Measurements from ENCODE around the gene ZBTB7C. TPM values are rescaled to one million over a fixed set of nuclear protein-coding genes. Genes with fewer than 3 reads are reported as not detected.

Gene ZBTB7C
- total and polyA plus RNA-seq, 2 donors (not counting 1 experiment from before 2014, with no cell fraction given), result not detected

GRCh38 chr18:48079885-48080284, 329.3 kb downstream of the ZBTB7C start:
- H4K20me1 ChIP-seq (ENCODE audit: control insufficient read depth, insufficient read depth, low read length, poor library complexity, severe bottlenecking), result no peaks in the 10 kb centered on the region
- H3K9ac ChIP-seq (ENCODE audit: low read length), result no peak overlapping the region
- H3K27me3 ChIP-seq (replicated peaks in 1 of 4; ENCODE audit: control extremely low read depth in 1 of 4, control insufficient read depth in 3 of 4, insufficient read depth in 4 of 4, low read length in 3 of 4), result no peaks in the 10 kb centered on the region
- intact Hi-C loops (cut with micrococcal nuclease), result no loop called here
- no peak overlapping the region for H3K4me3 ChIP-seq (ENCODE audit: control extremely low read depth in 1 of 5, extremely low read depth in 1 of 5, insufficient read depth in 1 of 5, low read depth in 2 of 5, low read length in 4 of 5)
- H3K27ac Mint-ChIP-seq, result no peak overlapping the region
- ChIA-PET POLR2A (no interaction called here), CTCF (no interaction called here)
- no peak overlapping the region for H3K4me2 ChIP-seq (replicated peaks; ENCODE audit: low read depth, low read length, poor library complexity, severe bottlenecking)
- 91% methylated on average over 4 of the region's 5 CpGs for WGBS (ENCODE audit: insufficient coverage)
- H3K4me3 Mint-ChIP-seq, result no peak overlapping the region
- ATAC-seq (ENCODE audit: low read depth), result no peak
- TF ChIP-seq EZH2 (IDR thresholded peaks at IDR 0.05; ENCODE audit: borderline replicate concordance, insufficient read depth, low read depth, low read length, poor library complexity, severe bottlenecking) (no peak), CTCF (IDR thresholded peaks at IDR 0.05) (no peak)
- H3K79me2 ChIP-seq (ENCODE audit: control insufficient read depth, insufficient read depth, low read length), result no peaks in the 10 kb centered on the region
- H3K36me3 ChIP-seq (replicated peaks in 1 of 2; ENCODE audit: control extremely low read depth in 1 of 2, control insufficient read depth in 1 of 2, extremely low read depth in 1 of 2, insufficient read depth in 2 of 2, low read length in 1 of 2), result no peaks in the 10 kb centered on the region
- no peak overlapping the region for H2AFZ ChIP-seq (ENCODE audit: insufficient read depth, low read depth, low read length, poor library complexity, severe bottlenecking)
- no peak for DNase-seq
- no peak overlapping the region for H3K27ac ChIP-seq (ENCODE audit: low read length in 2 of 2)
- H3K27me3 Mint-ChIP-seq, result peaks cover 7% of the 10 kb centered on the region
- no peaks in the 10 kb centered on the region for H3K4me1 Mint-ChIP-seq
- no peaks in the 10 kb centered on the region for H3K4me1 ChIP-seq (ENCODE audit: control insufficient read depth in 2 of 2, insufficient read depth in 2 of 2, low read length in 2 of 2)
- H3K9me3 Mint-ChIP-seq (ENCODE audit: insufficient read depth), result no peaks in the 10 kb centered on the region
- H3K9me3 ChIP-seq (ENCODE audit: control extremely low read depth in 1 of 3, control insufficient read depth in 2 of 3, insufficient read depth in 1 of 3, low read length in 2 of 3), result peaks cover 0 to 4% (median 0%) of the 10 kb centered on the region in 3 donors

DNA sequence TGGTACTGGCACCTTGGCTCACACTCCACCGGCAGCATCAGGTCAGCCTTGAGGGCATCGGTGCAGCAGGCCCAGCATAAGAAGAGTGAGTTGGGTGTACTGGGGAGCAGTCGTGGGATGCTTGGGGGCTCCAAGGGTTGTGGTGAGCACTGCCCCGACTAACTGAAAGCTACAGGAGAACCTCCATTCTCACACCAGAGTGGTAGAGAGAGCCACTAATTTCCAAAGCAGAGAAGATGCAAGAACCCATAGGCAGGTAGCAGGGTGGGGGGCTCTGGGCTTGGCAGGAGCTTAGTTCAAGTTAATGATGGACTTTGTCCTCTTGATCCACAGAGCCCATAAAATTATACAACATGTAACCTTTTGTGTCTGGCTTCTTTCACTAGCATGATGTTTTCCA, 330.7 kb downstream of the ZBTB7C start:
- DNase-seq (no peak), ATAC-seq (ENCODE audit: low read depth) (no peak)
- ChIA-PET POLR2A (interaction anchor here (0.5 kb wide), 1 partner anchor 475 kb away, joined by 4 read pairs; no protein-coding TSS in a partner anchor), CTCF (no interaction called here)
- Histone ChIP-seq H3K79me2 (ENCODE audit: control insufficient read depth, insufficient read depth, low read length) (no peaks in the 10 kb centered on the region), H3K27me3 (replicated peaks in 1 of 4; ENCODE audit: control extremely low read depth in 1 of 4, control insufficient read depth in 3 of 4, insufficient read depth in 4 of 4, low read length in 3 of 4) (no peaks in the 10 kb centered on the region), H2AFZ (ENCODE audit: insufficient read depth, low read depth, low read length, poor library complexity, severe bottlenecking) (no peak overlapping the region), H3K27ac (ENCODE audit: low read length in 2 of 2) (no peak overlapping the region), H3K36me3 (replicated peaks in 1 of 2; ENCODE audit: control extremely low read depth in 1 of 2, control insufficient read depth in 1 of 2, extremely low read depth in 1 of 2, insufficient read depth in 2 of 2, low read length in 1 of 2) (no peaks in the 10 kb centered on the region), H3K4me2 (replicated peaks; ENCODE audit: low read depth, low read length, poor library complexity, severe bottlenecking) (no peak overlapping the region), H4K20me1 (ENCODE audit: control insufficient read depth, insufficient read depth, low read length, poor library complexity, severe bottlenecking) (no peaks in the 10 kb centered on the region), H3K9ac (ENCODE audit: low read length) (no peak overlapping the region), H3K4me1 (ENCODE audit: control insufficient read depth in 2 of 2, insufficient read depth in 2 of 2, low read length in 2 of 2) (no peaks in the 10 kb centered on the region), H3K9me3 (ENCODE audit: control extremely low read depth in 1 of 3, control insufficient read depth in 2 of 3, insufficient read depth in 1 of 3, low read length in 2 of 3) (peaks cover 0 to 4% (median 0%) of the 10 kb centered on the region in 3 donors), H3K4me3 (ENCODE audit: control extremely low read depth in 1 of 5, extremely low read depth in 1 of 5, insufficient read depth in 1 of 5, low read depth in 2 of 5, low read length in 4 of 5) (no peak overlapping the region)
- TF ChIP-seq EZH2 (IDR thresholded peaks at IDR 0.05; ENCODE audit: borderline replicate concordance, insufficient read depth, low read depth, low read length, poor library complexity, severe bottlenecking) (no peak), CTCF (IDR thresholded peaks at IDR 0.05) (no peak)
- H3K9me3 Mint-ChIP-seq (ENCODE audit: insufficient read depth), result no peaks in the 10 kb centered on the region
- intact Hi-C loops (cut with micrococcal nuclease), result no loop called here
- no peak overlapping the region for H3K4me3 Mint-ChIP-seq
- WGBS (ENCODE audit: insufficient coverage), result no CpG with 5 or more reads among the region's 4 CpGs
- no peaks in the 10 kb centered on the region for H3K4me1 Mint-ChIP-seq
- peaks cover 12% of the 10 kb centered on the region for H3K27me3 Mint-ChIP-seq
- H3K27ac Mint-ChIP-seq, result no peak overlapping the region

All from B cell (primary cell).